ENCODE data around the gene SCYL2.
"Not testable (repeated sequence)": the region's sequence is repeated elsewhere in the genome, so short reads cannot be mapped to it uniquely, and the experiment has no call there.

DNA sequence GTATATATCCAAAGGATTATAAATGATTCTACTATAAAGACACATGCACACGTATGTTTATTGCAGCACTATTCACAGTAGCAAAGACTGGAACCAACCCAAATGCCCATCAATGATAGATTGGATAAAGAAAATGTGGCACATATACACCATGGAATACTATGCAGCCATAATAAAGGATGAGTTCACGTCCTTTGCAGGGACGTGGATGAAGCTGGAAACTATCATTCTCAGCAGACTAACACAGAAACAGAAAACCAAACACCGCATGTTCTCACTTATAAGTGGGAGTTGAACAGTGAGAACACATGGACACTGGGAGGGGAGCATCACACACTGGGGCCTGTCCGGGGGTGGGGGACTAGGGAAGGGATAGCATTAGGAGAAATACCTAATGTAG is 41.2 kb downstream of the SCYL2 start:
- TF ChIP-seq CTCF (conservative IDR thresholded peaks at IDR 0.05; ENCODE audit: low read depth in 2 of 2); EZH2phosphoT487 (IDR thresholded peaks at IDR 0.05; ENCODE audit: unreplicated experiment); EZH2 (IDR thresholded peaks at IDR 0.05; ENCODE audit: low read depth, unreplicated experiment); ZNF462 (CRISPR knock-in tag; IDR thresholded peaks at IDR 0.05); POLR2AphosphoS5 (IDR thresholded peaks at IDR 0.05; ENCODE audit: low read depth); CREB1 (CRISPR knock-in tag; IDR thresholded peaks at IDR 0.05; ENCODE audit: low read depth); REST (IDR thresholded peaks at IDR 0.05; ENCODE audit: unreplicated experiment); ZNF114 (CRISPR knock-in tag; IDR thresholded peaks at IDR 0.05); STAT1 (IDR thresholded peaks at IDR 0.05; ENCODE audit: unreplicated experiment): not testable (repeated sequence)

All from GM23338 (cell line).